Stomach (tissue), 4 donors: Measurements from ENCODE around the gene RPRD1A.

ENCODE experiments used
- CTCF ChIP-seq, 7 experiments: fragments of 450-650 bp in 4 of 7; fragments of 200-600 bp in 3 of 7; sonication (generic) in 3 of 7; IDR thresholded peaks; one replicate each; pipeline ENCODE4 v1.5.1; 2016 to 2019; ENCODE audit warnings: antibody characterized with exemption in 7 of 7, control low read depth in 2 of 7, mild to moderate bottlenecking in 1 of 7
- EP300 ChIP-seq: sonication (generic); formaldehyde crosslinking; IDR thresholded peaks from one replicate; pipeline ENCODE4 v1.6.1; 2017; ENCODE audit warnings: antibody characterized with exemption
- POLR2A ChIP-seq, 4 donors: fragments of 450-650 bp; IDR thresholded peaks; one replicate each; pipeline ENCODE4 v1.6.1; 2016; ENCODE audit warnings: antibody characterized with exemption in 4 of 4, control low read depth in 2 of 4, mild to moderate bottlenecking in 1 of 4, moderate library complexity in 1 of 4
- POLR2AphosphoS5 ChIP-seq, 3 donors: sonication (generic); formaldehyde crosslinking; IDR thresholded peaks; one replicate each; pipeline ENCODE4 v1.6.1; 2016; ENCODE audit warnings: antibody characterized with exemption in 3 of 3

GRCh38 chr18:35942661-35943060 lies 124.7 kb downstream of the RPRD1A start:
- TF ChIP-seq CTCF (IDR thresholded peaks at IDR 0.05): no peak
- TF ChIP-seq POLR2A (IDR thresholded peaks at IDR 0.05): no peak
- no peak for TF ChIP-seq POLR2AphosphoS5 (IDR thresholded peaks at IDR 0.05)
- no peak for TF ChIP-seq EP300
